WERI-Rb-1 (cell line): ENCODE results near the gene GALNS.

Source experiments
- DNase-seq: peaks from one replicate; pipeline ENCODE4 v3.0.0-alpha.2; 2020
- H3K27ac ChIP-seq: fragments of 250-450 bp; sonication (Bioruptor Pico); 2 replicates; pipeline ENCODE4 v1.5.1; 2020; ENCODE audit warnings: mild to moderate bottlenecking, moderate library complexity
- H3K27me3 ChIP-seq: fragments of 250-450 bp; sonication (Bioruptor Pico); 2 replicates; pipeline ENCODE4 v1.5.1; 2021; ENCODE audit warnings: mild to moderate bottlenecking, low read depth, moderate library complexity; ENCODE audit not compliant: insufficient read depth, severe bottlenecking
- H3K36me3 ChIP-seq: fragments of 250-450 bp; sonication (Bioruptor Pico); 2 replicates; pipeline ENCODE4 v1.5.1; 2020; ENCODE audit warnings: mild to moderate bottlenecking, moderate library complexity
- H3K4me3 ChIP-seq: 2 replicates; pipeline ENCODE4 v1.5.1; 2011; ENCODE audit warnings: low read depth, mild to moderate bottlenecking, control low read depth, low read length
- H3K9me3 ChIP-seq: fragments of 250-450 bp; sonication (Bioruptor Pico); 2 replicates; pipeline ENCODE4 v1.5.1; 2021; ENCODE audit warnings: mild to moderate bottlenecking, moderate library complexity; ENCODE audit not compliant: severe bottlenecking
- CTCF ChIP-seq: IDR thresholded peaks from 2 replicates; pipeline ENCODE4 v1.5.1; 2011; ENCODE audit warnings: low read depth, mild to moderate bottlenecking, control low read depth, inconsistent platforms, low read length

The GALNS gene

GRCh38 chr16:88836791-88837190 lies 20.0 kb downstream of the GALNS start:
- Histone ChIP-seq H3K36me3 (no peaks in the 10 kb centered on the region), H3K27ac (no peak overlapping the region), H3K4me3 (no peak overlapping the region), H3K27me3 (no peaks in the 10 kb centered on the region), H3K9me3 (no peaks in the 10 kb centered on the region)
- no peak for DNase-seq
- no peak for TF ChIP-seq CTCF

GRCh38 chr16:88835818-88836217 lies 20.9 kb downstream of the GALNS start:
- Histone ChIP-seq H3K27ac (no peak overlapping the region), H3K27me3 (no peaks in the 10 kb centered on the region), H3K4me3 (no peak overlapping the region), H3K36me3 (no peaks in the 10 kb centered on the region), H3K9me3 (no peaks in the 10 kb centered on the region)
- no peak for DNase-seq
- TF ChIP-seq CTCF: no peak

GRCh38 chr16:88835383-88835782 lies 21.4 kb downstream of the GALNS start:
- no peak overlapping the region for H3K27ac ChIP-seq
- no peak for TF ChIP-seq CTCF
- no peaks in the 10 kb centered on the region for H3K9me3 ChIP-seq
- no peak for DNase-seq
- H3K36me3 ChIP-seq: no peaks in the 10 kb centered on the region
- H3K27me3 ChIP-seq: no peaks in the 10 kb centered on the region
- H3K4me3 ChIP-seq: no peak overlapping the region

- no peaks in the 10 kb centered on the region for H3K36me3 ChIP-seq
- TF ChIP-seq CTCF: no peak
Measured at GRCh38 chr16:88834670-88835069, 22.1 kb downstream of the GALNS start.

GRCh38 chr16:88833086-88833485 lies 23.7 kb downstream of the GALNS start:
- H3K9me3 ChIP-seq: no peaks in the 10 kb centered on the region
- TF ChIP-seq CTCF: no peak

More at GRCh38 chr16:88834670-88835069, 22.1 kb downstream of the GALNS start:
- no peak for DNase-seq
- no peak overlapping the region for H3K4me3 ChIP-seq
- H3K9me3 ChIP-seq: no peaks in the 10 kb centered on the region
- H3K27me3 ChIP-seq: no peaks in the 10 kb centered on the region
- no peak overlapping the region for H3K27ac ChIP-seq

GRCh38 chr16:88831838-88832237 lies 24.9 kb downstream of the GALNS start:
- Histone ChIP-seq H3K27ac (no peak overlapping the region), H3K9me3 (no peaks in the 10 kb centered on the region), H3K36me3 (no peaks in the 10 kb centered on the region), H3K27me3 (no peaks in the 10 kb centered on the region), H3K4me3 (no peak overlapping the region)
- DNase-seq: peak; percentile 37
- TF ChIP-seq CTCF: peak; percentile 49

More at GRCh38 chr16:88833086-88833485, 23.7 kb downstream of the GALNS start:
- no peak overlapping the region for H3K4me3 ChIP-seq
- no peak overlapping the region for H3K27ac ChIP-seq
- no peaks in the 10 kb centered on the region for H3K27me3 ChIP-seq
- H3K36me3 ChIP-seq: no peaks in the 10 kb centered on the region
- DNase-seq: no peak
